DND-41 (cell line): ENCODE results near the gene MEGF11.

Experiments
- ATAC-seq: fragments of 200-7000 bp; cut with Tn5 transposase; 3 replicates; pipeline ENCODE4 v1.9.1; 2021; ENCODE audit warnings: low read depth; ENCODE audit not compliant: insufficient read depth
- DNase-seq: peaks from one replicate; pipeline ENCODE4 v3.0.0-alpha.2; 2020
- H2AFZ ChIP-seq: 2 replicates; pipeline ENCODE4 v1.6.0; 2012; ENCODE audit warnings: low read depth, low read length
- H3K27ac ChIP-seq: 2 replicates; pipeline ENCODE4 v1.5.1; 2012; ENCODE audit warnings: low read length, inconsistent platforms
- H3K27me3 ChIP-seq: fragments of 200-600 bp; sonication (generic); 2 replicates; pipeline ENCODE4 v1.6.0; 2012; ENCODE audit warnings: low read length, mild to moderate bottlenecking, inconsistent platforms; ENCODE audit not compliant: insufficient read depth, poor library complexity
- H3K36me3 ChIP-seq: 2 replicates; pipeline ENCODE4 v1.5.1; 2012; ENCODE audit warnings: low read length, inconsistent platforms; ENCODE audit not compliant: insufficient read depth
- H3K4me1 ChIP-seq: 2 replicates; pipeline ENCODE4 v1.5.1; 2012; ENCODE audit warnings: mild to moderate bottlenecking, low read length; ENCODE audit not compliant: insufficient read depth
- H3K4me2 ChIP-seq: 2 replicates; pipeline ENCODE4 v1.6.0; 2012; ENCODE audit warnings: mild to moderate bottlenecking, moderate library complexity, low read length, inconsistent platforms; ENCODE audit not compliant: insufficient read depth
- H3K4me3 ChIP-seq, 2 experiments: fragments of 200-600 bp in 1 of 2; shearing (Covaris generic) in 1 of 2; 2 replicates each; pipeline ENCODE4 v1.5.1; 2012 to 2016; ENCODE audit warnings: inconsistent platforms in 2 of 2, low read length in 2 of 2, mild to moderate bottlenecking in 2 of 2, low read depth in 1 of 2, moderate library complexity in 1 of 2
- H3K79me2 ChIP-seq: 2 replicates; pipeline ENCODE4 v1.6.0; 2012; ENCODE audit warnings: low read length, inconsistent platforms; ENCODE audit not compliant: insufficient read depth
- H3K9ac ChIP-seq: 2 replicates; pipeline ENCODE4 v1.6.0; 2012; ENCODE audit warnings: low read depth, mild to moderate bottlenecking, inconsistent platforms, low read length, moderate library complexity
- H3K9me3 ChIP-seq: 2 replicates; pipeline ENCODE4 v1.5.1; 2012; ENCODE audit warnings: low read length, moderate library complexity, mild to moderate bottlenecking, inconsistent platforms; ENCODE audit not compliant: insufficient read depth, severe bottlenecking
- H4K20me1 ChIP-seq: 2 replicates; pipeline ENCODE4 v1.6.0; 2012; ENCODE audit warnings: low read length; ENCODE audit not compliant: insufficient read depth
- EZH2 ChIP-seq: IDR thresholded peaks from 3 replicates; pipeline ENCODE4 v1.6.1; 2012; ENCODE audit warnings: borderline replicate concordance, low read depth, mild to moderate bottlenecking, moderate library complexity, low read length, inconsistent platforms; ENCODE audit not compliant: severe bottlenecking
- TF ChIP-seq, protein P1 (sequence below): IDR thresholded peaks from 2 replicates; pipeline ENCODE4 v1.5.1; 2012; ENCODE audit warnings: borderline replicate concordance, low read length, moderate library complexity, mild to moderate bottlenecking; ENCODE audit not compliant: poor library complexity, severe bottlenecking; ENCODE audit errors: extremely low read depth

Gene MEGF11

DNA sequence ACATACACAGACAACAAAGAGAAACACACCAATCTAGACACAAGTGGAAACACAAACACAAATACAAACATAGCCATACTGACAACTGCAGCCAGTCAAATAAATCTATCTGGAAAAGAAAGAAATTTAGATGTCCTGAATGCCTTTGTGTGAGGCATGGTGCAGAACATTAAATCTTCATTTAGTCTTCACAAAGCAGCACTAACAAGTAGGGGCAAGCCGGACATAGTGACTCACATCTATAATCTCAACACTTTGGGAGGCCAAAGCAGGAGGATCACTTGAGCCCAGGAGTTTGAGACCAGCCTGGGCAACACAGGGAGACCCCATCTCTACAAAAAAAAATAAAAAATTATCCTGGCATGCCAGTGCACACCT is 11.7 kb downstream of the MEGF11 start:
- Histone ChIP-seq H2AFZ (no peak overlapping the region), H4K20me1 (no peaks in the 10 kb centered on the region), H3K36me3 (no peaks in the 10 kb centered on the region), H3K27ac (no peak overlapping the region), H3K4me1 (no peaks in the 10 kb centered on the region), H3K79me2 (no peaks in the 10 kb centered on the region), H3K9me3 (no peaks in the 10 kb centered on the region), H3K4me3 (no peak overlapping the region), H3K4me2 (no peak overlapping the region), H3K9ac (no peak overlapping the region), H3K27me3 (peaks cover 16% of the 10 kb centered on the region)
- DNase-seq: no peak
- TF ChIP-seq, protein P1, sequence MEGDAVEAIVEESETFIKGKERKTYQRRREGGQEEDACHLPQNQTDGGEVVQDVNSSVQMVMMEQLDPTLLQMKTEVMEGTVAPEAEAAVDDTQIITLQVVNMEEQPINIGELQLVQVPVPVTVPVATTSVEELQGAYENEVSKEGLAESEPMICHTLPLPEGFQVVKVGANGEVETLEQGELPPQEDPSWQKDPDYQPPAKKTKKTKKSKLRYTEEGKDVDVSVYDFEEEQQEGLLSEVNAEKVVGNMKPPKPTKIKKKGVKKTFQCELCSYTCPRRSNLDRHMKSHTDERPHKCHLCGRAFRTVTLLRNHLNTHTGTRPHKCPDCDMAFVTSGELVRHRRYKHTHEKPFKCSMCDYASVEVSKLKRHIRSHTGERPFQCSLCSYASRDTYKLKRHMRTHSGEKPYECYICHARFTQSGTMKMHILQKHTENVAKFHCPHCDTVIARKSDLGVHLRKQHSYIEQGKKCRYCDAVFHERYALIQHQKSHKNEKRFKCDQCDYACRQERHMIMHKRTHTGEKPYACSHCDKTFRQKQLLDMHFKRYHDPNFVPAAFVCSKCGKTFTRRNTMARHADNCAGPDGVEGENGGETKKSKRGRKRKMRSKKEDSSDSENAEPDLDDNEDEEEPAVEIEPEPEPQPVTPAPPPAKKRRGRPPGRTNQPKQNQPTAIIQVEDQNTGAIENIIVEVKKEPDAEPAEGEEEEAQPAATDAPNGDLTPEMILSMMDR: no peak
- TF ChIP-seq EZH2: no peak
- ATAC-seq: no peak

DNA sequence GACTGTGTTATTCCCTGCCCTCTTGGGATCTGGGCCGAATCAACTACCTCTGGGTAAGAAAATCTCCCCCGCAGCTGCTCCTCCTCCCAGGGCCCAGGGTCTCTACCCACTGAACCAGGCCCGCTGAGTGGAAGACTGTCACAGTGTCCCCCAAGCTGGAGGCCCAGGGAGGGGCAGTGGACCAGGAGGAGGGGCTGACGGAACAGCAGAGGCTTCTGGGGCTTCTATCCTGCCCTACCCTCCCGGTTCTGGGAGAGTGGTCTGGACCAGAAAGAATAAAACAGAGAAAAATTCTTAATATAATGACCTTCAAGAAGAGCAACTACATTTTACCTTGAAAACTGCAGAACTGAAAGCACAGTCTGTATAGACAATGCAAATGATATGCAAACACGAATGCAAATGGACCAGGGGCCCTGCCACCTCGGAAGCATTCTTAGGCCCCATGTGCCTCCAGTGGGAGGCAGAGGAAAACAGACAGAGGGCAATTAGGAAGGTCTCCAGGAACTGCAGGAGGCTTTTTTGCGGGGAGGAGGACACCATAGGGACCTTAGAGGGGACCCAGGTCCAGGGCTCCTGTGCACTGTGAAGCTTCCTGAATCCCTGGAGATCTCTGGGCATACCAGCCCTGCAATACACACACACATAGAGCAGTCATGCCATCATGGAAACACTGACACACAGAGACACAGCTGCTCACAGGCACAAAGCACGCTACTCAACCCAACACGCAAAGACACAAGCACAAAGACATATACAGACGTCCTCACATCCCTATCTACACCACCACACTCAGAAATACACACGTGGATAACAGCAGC is 12.3 kb downstream of the MEGF11 start:
- H2AFZ ChIP-seq: no peak overlapping the region
- no peak overlapping the region for H3K4me2 ChIP-seq
- DNase-seq: no peak
- H3K27ac ChIP-seq: no peak overlapping the region
- H3K4me1 ChIP-seq: no peaks in the 10 kb centered on the region
- no peak overlapping the region for H3K4me3 ChIP-seq
- no peak overlapping the region for H3K9ac ChIP-seq
- no peaks in the 10 kb centered on the region for H4K20me1 ChIP-seq
- TF ChIP-seq EZH2: no peak
- TF ChIP-seq, protein P1: no peak
- no peak for ATAC-seq
- no peaks in the 10 kb centered on the region for H3K79me2 ChIP-seq
- no peaks in the 10 kb centered on the region for H3K9me3 ChIP-seq
- H3K27me3 ChIP-seq: peaks cover 16% of the 10 kb centered on the region
- H3K36me3 ChIP-seq: no peaks in the 10 kb centered on the region

DNA sequence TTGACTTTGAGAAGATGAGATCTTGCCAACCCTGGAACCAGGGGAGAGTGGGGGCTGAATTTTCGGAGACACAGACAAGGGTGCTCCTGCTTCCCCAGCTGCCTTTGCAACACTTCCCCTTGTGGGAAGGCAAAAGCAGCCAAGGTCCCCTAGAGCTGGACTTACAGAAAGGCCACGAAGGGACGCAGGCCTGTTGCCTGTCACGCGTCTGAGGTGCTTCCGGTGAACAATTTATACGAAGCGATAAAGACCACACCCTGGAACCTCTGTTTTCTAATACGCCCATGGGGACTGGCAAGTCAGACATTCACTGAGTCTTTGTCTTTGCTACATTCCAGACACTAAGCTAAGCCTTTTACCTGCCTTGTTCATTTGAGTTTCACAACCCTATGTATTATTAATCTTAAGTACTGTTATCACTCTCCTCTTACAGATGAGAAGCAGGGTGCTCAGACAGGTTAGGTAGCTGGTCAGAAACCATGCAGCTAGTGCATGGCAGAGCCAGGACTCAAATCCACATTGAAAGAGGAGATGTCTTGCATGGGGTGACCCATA is 13.2 kb downstream of the MEGF11 start:
- Histone ChIP-seq H3K4me3 (no peak overlapping the region), H3K79me2 (no peaks in the 10 kb centered on the region), H3K27ac (no peak overlapping the region), H3K9me3 (no peaks in the 10 kb centered on the region), H3K4me1 (no peaks in the 10 kb centered on the region), H3K9ac (no peak overlapping the region), H3K4me2 (no peak overlapping the region), H4K20me1 (no peaks in the 10 kb centered on the region), H3K27me3 (peaks cover 20% of the 10 kb centered on the region), H2AFZ (no peak overlapping the region), H3K36me3 (no peaks in the 10 kb centered on the region)
- no peak for DNase-seq
- TF ChIP-seq, protein P1: no peak
- TF ChIP-seq EZH2: no peak
- no peak for ATAC-seq

DNA sequence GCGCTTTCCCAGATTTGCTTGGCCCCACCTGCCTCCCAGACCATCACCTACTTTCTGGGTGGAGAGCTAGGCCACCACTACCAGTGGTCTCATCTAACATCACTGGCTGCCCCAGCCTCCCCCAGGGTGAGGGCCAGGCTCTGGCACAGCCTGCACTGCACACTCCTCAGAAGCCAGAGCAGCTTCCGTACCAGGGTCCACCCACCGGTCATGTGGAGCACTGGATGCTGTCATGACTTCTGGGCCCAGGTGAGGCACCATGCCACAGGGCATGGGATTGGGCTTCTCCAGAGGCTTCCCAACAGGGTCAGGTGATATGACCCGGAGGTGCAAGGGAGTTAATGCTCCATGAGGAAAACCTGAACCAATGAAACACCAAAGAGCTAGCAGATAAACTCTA is 14.0 kb downstream of the MEGF11 start:
- H3K27me3 ChIP-seq: peaks cover 18% of the 10 kb centered on the region
- no peak overlapping the region for H3K4me3 ChIP-seq
- no peaks in the 10 kb centered on the region for H3K36me3 ChIP-seq
- no peak overlapping the region for H3K4me2 ChIP-seq
- no peaks in the 10 kb centered on the region for H3K79me2 ChIP-seq
- no peak overlapping the region for H3K9ac ChIP-seq
- ATAC-seq (no peak), DNase-seq (no peak)
- no peaks in the 10 kb centered on the region for H3K9me3 ChIP-seq
- H3K4me1 ChIP-seq: no peaks in the 10 kb centered on the region
- TF ChIP-seq, protein P1: no peak
- no peak for TF ChIP-seq EZH2
- no peaks in the 10 kb centered on the region for H4K20me1 ChIP-seq
- no peak overlapping the region for H3K27ac ChIP-seq
- H2AFZ ChIP-seq: no peak overlapping the region
